Fibroblast of villous mesenchyme (primary cell): Measurements from ENCODE around the gene PTBP1. TPM values are rescaled to one million over a fixed set of nuclear protein-coding genes. Genes with fewer than 3 reads are reported as not detected.
A peak's percentile ranks its signal among the peaks of the same experiment; 100 is the strongest.
"Not testable (repeated sequence)": the region's sequence is repeated elsewhere in the genome, so short reads cannot be mapped to it uniquely, and the experiment has no call there.

Experiments
- DNase-seq: peaks from one replicate; pipeline ENCODE4 v3.0.0-alpha.2; 2010; ENCODE audit warnings: low read depth
- H3K4me3 ChIP-seq: 2 replicates; pipeline ENCODE4 v1.5.1; 2011; ENCODE audit warnings: low read depth, mild to moderate bottlenecking, low read length
- CTCF ChIP-seq: IDR thresholded peaks from 2 replicates; pipeline ENCODE4 v1.5.1; 2012; ENCODE audit warnings: low read depth, mild to moderate bottlenecking, low read length; ENCODE audit not compliant: insufficient read depth
- total RNA-seq: library from RNA; depleted of rRNA; stranded (reverse); fragments of >200 nt; gene quantifications from 2 replicates; pipeline ENCODE4 v1.2.3, GENCODE V29; 2012

The PTBP1 gene
- total RNA-seq, 1 donor: 129 TPM

GRCh38 chr19:814152-815078 lies 17.2 kb downstream of the PTBP1 start:
- no peak overlapping the region for H3K4me3 ChIP-seq
- DNase-seq: no peak
- no peak for TF ChIP-seq CTCF

GRCh38 chr19:815079-815774 lies 18.0 kb downstream of the PTBP1 start:
- DNase-seq: no peak
- TF ChIP-seq CTCF: no peak
- no peak overlapping the region for H3K4me3 ChIP-seq

DNA sequence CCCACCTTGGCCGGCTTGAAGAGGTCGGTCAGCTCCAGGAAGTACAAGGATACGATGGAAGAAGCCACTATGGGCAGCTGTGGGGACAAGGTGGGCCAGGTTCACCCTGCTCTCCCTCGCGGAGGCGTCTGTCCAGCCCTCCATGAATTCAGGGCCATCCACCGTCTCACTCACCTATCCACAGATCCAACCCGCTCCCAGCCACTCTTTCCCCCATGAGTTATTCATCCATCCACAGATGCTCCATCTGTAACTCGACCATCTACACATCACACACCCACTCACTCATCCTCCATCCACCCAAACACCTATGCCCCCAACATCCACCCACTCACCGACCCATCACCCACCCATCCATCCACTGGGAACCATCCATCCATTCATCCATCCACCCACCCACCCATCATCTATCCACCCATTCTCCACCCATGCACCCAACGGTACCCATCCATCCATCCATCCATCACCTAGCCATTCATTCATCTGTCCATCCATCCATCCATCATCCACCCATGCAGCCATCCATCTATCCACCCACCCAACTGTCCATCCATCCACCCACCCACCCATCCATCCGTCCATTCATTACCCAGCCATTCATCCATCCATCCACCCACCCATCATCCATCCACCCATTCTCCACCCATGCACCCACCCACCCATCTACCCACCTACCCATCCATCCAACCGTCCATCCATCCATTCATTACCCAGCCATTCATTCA lies 18.7 kb downstream of the PTBP1 start:
- H3K4me3 ChIP-seq: no peak overlapping the region
- no peak for TF ChIP-seq CTCF
- no peak for DNase-seq

- no peak for TF ChIP-seq CTCF
- DNase-seq: no peak
- H3K4me3 ChIP-seq: no peak overlapping the region
Observed at GRCh38 chr19:816500-816857, 19.2 kb downstream of the PTBP1 start.

DNA sequence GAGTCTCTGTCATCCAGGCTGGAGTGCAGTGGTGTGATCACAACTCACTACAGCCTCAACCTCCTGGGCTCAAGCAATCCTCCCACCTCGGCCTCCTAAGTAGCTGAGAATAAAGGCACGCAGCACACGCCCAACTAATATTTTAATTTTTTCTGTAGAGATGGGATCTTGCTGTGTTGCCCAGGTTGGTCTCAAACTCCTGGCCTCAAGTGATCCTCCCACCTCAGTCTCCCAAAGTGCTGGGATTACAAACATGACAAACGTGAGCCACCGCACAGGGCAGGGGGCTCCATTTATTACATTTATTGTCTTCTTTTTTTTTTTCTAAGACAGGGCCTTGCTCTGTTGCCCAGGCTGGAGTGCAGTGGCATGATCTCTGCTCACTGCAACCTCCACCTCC lies 23.0 kb downstream of the PTBP1 start:
- DNase-seq, H3K4me3 ChIP-seq: not testable (repeated sequence)

GRCh38 chr19:821231-821824 lies 24.1 kb downstream of the PTBP1 start:
- no peak for TF ChIP-seq CTCF
- DNase-seq: no peak
- H3K4me3 ChIP-seq: peak overlapping the region; percentile 51
